Fibroblast of skin of back (primary cell): ENCODE measurements around the gene TTC39C. TPM values are rescaled to one million over a fixed set of nuclear protein-coding genes. Genes with fewer than 3 reads are reported as not detected.

Experiments
- DNase-seq: peaks from one replicate; pipeline ENCODE4 v3.0.0-alpha.2; 2013
- polyA plus RNA-seq, 2 experiments: library from polyadenylated mRNA; unstranded; fragments of 120-200 nt; gene quantifications; one replicate each; pipeline ENCODE4 v1.2.1, GENCODE V29; 2013; ENCODE audit not compliant: insufficient read length in 2 of 2

TTC39C gene
- polyA plus RNA-seq (2013, experiment 1 of 2; ENCODE audit: insufficient read length): 6.2 TPM
- 12.6 TPM for polyA plus RNA-seq (2013, experiment 2 of 2; ENCODE audit: insufficient read length)

DNA sequence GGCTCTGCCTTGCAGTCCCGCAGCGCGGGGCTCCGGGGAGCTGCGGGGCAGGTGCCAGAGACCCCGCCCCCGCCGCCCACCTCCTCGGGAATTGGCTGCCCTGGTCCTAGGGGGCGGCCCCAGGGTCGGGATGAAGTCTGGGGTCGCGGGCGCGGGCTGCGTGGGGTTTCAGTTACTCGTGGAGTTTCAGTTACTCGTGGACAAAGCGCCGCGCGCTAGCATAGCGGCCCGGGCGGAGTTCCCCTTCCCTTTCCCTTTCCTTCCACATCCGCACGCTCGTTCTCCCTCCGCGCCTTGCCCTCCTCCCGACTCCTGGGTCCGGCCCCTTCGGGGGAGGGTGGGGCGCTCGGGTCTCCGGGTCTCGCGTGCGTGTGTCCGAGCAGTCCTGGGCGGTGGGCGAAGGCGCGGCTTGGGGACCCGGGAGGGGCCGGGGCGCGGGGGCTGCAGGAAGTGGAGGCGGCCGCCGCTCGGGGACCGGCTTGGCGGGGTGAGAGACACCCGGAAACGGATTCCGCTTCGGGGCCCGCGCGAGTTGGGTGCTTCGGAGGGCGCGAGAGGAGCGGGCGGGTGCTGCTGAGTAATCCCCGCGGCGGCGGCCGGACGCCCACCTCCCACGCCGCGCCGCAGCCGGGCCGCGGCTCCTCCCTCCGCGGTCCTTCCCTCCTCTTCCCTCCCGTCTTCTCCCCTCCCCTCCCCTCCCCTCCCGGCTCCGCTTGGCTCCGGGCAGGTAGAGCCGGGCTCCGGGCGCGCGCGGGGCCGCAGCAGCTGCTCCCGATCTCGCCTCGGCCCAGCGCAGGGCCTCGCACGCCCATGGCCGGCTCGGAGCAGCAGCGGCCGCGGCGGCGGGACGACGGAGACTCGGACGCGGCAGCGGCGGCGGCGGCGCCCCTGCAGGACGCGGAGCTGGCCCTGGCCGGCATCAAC lies at the start of gene TTC39C:
Gene TTC39C, plus strand, starts transcription at position 693 of the 924 bp plus-strand sequence. Its CDS starts 118 bp downstream, at position 811.
- DNase-seq: peak; percentile 70

DNA sequence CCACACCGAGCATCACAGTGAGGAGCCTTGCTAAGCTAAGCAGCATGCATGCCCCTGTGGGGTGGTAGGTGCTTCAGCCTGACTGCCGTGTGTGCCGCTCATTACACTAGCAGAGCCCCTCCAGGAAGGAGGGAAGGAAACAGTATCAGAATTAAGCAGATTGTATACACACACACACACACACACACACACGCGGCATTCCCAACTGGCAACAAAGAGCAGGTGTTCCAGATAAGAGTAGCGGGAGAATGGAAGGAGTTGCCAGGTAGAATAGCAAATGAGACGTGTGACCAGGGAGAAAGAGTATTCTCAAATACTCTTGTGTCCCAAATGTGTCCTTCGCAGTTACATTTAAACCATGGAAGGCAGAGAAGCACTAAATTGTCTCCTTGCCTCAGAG lies 47.6 kb upstream of the TTC39C start:
- DNase-seq: no peak

DNA sequence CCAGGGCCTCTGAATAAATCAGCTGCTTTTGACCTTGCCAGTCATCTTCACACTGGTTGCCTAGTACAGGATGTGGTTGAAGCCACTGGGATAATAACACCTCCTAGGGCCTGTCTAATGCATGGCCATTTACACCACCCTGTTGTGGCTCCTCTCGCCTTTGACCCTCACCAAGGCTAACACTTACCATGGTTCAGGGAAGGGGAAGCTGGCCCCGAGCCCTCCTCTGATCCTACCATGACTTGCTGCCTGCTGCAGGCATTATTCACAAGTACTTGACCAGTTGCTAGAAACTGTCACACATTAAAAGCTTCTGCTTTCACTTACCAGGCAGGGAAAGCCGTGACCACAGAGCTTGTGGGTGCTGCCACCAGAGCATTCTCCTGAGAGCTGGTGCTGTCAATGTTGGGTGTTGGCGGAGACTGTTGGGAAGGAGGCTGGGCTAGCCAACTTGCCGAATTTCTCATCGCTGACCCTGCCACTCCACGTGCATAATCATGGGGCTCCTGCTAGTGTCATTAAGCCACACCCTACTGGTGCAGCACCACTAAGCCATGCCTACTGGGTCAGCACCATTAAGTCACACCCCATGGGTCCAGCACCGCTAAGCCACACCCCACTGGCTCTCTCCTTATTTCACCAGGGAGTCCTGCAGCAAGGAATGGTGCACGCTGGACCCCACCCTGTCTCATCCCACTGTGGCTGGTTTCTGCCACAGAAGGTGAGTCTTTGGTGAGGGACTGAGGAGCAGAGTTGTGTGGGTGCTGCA lies 47.0 kb upstream of the TTC39C start:
- DNase-seq: no peak

- no peak for DNase-seq
These were observed 45.6 kb upstream of the TTC39C start for GRCh38 chr18:23968638-23969604.

DNA sequence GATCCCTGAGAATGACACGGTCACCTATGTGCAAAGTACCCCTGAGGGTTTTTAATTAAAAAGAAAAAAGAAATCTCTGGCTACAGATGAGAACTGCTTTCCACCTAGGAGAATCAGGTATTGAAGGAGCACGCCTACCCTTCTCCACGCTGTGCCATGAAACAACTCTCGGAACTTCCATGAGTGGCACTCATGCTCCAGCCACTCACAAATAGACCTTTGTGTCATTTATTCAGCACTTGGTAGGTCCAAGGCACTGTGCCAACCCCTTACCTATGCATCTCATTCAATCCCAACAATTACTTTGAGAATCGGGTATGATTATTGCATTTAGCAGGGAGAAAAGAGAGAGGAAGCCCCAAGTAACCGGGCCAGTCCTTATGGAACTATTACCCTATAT lies 44.9 kb upstream of the TTC39C start:
- no peak for DNase-seq

DNA sequence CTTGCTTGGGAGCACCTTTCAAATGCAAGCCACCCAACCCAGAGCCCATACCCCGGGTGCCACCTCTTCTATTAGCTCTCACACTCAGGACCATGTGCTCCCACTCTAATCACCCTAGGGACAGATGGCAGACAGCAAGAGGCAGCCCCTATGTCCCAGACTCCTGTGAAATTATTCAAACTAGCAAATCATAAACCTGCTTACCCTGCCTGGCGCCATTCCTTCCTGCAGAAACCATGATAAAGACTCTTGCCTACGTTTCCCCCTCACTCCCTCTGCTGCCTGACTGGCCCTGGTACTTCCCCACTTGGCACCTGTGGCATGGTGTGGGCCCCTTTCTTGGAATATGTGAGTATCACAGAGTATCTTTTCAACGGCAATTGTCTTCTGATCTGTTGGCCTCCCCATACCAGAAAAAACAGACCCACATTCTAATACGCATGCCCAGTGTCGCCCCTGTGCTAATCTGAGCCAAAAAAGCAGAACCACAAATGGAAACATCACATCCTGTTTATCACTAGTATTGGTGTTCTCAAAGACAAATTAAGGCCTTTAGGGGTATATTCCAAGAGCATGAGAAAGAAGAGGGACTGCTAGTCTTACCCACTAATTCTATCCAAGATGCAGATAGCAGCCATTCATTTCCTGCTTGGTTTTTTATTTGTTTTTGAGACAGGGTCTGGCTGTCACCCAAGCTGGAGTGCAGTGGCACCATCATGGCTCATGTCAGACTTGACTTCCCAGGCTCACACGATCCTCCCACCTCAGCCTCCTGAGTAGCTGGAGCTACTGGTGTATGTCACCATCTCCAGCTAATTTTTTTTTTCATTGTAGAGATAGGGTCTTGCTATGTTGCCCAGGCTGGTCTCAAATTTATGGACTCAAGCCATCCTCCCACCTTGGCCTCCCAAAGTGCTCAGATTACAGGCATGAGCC lies 44.1 kb upstream of the TTC39C start:
- DNase-seq: no peak

DNA sequence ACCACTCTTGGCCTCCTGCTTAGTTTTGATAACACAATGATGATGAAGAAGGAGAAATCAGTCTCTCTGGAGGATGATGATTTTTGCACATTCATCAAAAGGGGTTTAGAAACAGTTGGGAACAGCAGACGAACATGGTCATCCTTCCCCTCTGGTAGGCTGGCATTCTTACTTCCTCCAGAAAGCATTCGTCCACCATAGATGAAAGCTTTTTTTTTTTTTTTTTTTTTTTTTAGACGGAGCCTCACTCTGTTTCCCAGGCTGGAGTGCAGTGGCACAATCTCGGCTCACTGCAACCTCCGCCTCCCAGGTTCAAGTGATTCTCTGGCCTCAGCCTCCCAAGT lies 43.5 kb upstream of the TTC39C start:
- DNase-seq: no peak

GRCh38 chr18:23971666-23972230 lies 42.8 kb upstream of the TTC39C start:
- no peak for DNase-seq

- DNase-seq: no peak
These were observed 42.1 kb upstream of the TTC39C start for GRCh38 chr18:23972453-23972852.

DNA sequence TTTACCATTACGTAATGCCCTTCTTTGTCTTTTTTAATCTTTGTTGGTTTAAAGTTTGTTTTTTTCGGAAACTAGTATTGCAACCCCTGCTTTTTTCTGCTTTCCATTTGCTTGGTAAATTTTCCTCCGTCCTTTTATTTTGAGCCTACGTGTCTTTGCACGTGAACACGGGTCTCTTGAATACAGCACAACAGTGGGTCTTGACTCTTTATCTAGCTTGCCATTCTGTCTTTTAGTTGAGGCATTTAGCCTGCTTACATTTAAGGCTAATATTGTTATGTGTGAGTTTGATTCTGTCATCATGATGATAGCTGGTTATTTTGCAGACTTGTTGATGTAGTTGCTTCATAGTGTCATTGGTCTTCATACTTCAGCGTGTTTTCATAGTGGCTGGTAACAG lies 37.5 kb upstream of the TTC39C start:
- no peak for DNase-seq

GRCh38 chr18:23977719-23978483 lies 36.7 kb upstream of the TTC39C start:
- no peak for DNase-seq

DNA sequence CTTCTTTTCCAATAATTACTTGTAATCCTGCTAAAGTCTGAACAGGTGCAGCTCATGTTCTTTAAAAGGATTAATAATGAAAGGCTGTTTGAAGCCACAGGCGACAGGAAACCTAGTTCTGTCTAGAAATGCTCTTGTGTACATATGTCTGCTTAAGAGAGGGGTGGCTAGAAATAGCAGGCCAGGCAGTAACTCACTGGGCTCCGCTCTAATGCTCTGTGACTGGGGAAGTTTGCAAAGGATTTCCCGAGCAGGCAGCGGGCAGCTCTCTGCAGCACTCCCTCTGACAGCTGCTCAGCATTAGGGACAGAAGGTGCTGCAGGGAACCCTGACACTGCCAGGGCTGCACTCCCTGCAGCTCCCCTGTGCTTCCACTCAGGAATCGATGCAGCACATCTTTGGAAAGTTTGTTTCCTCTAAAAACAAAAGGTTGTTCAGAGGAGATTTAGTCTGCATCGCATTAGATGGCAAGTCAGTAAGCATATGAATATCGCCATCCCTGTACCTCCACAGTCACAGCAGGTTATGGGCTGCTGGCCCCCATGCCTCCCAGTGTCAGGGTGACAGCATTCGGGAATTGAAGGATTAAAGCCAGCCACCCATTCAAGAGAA lies 33.1 kb upstream of the TTC39C start:
- DNase-seq: no peak

DNA sequence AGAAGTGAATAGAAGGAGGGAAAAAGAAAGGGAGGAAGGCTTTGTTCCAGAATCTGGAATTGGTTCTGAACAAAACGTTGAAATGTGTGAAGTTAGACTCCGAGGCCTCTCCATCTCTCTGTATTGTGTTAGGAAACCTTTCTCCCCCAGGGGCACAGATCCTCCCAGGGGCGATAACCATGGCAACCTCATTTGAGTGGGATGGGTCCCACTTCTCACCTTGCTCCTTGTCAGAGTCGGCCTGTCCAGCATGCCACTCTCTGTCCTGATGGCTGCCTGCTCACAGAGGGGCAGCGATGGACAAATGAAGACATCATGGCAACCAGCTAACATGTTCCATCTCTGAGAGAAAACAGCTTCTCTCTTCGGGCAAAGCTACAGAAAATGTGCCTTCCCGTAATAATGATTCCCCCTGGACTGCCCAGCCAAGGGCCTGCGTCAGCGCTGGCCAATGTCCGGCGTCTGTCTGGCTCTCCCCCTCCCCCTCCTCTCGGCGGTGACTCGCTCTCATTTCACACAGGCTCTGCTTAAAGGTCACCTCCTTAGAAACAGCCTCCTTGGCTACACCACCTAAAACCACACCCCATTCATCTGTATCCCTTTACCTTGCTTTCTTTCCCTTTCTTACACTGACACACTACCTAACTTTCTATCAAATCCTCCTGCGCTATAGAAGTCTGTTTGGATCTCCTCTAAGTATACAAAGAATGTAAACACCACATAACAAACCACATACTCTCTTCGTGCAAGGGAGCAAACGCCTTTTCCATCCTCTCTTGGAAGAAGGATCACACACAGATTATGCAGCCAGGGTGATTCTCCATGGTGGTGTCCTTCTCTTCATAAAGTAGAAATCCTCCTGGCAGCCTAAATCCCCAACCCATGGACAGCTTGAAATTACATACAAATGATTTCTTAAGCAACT lies 32.1 kb upstream of the TTC39C start:
- peak; percentile 47 for DNase-seq

- DNase-seq: no peak
These were observed 31.4 kb upstream of the TTC39C start for GRCh38 chr18:23983112-23983511.

DNA sequence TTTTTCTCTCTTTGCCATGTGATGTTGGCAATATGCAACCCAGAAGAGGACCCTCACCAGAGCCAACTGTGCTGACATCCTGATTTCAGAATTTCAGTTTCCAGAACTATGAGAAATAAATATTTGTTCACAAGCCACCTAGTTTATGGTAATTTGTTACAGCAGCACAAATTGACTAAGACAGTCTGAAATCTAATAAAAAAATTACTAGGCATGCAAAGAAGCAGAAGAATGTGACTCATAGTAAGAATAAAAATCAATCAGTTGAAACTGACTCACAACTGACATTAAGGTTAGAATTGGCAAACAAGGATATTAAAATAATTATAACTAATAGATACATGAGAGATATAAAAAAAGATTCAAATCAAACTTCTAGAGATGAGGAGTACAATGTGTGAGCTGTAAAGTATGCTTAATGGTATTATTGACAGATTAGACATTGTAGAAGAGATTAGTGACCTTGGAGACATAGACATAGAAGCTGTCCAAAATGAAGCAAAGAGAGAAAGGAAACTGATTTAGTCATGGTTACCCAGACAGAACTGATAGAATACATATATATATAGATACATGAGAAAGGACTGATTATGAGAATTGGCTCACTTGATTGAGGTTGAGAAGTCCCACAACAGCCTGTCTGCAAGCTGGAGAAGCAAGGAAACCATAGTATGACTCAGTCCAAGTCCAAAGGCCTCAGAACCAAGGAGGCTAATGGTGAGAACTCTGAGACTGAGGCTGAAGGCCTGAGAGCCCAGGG lies 27.8 kb upstream of the TTC39C start:
- no peak for DNase-seq

DNA sequence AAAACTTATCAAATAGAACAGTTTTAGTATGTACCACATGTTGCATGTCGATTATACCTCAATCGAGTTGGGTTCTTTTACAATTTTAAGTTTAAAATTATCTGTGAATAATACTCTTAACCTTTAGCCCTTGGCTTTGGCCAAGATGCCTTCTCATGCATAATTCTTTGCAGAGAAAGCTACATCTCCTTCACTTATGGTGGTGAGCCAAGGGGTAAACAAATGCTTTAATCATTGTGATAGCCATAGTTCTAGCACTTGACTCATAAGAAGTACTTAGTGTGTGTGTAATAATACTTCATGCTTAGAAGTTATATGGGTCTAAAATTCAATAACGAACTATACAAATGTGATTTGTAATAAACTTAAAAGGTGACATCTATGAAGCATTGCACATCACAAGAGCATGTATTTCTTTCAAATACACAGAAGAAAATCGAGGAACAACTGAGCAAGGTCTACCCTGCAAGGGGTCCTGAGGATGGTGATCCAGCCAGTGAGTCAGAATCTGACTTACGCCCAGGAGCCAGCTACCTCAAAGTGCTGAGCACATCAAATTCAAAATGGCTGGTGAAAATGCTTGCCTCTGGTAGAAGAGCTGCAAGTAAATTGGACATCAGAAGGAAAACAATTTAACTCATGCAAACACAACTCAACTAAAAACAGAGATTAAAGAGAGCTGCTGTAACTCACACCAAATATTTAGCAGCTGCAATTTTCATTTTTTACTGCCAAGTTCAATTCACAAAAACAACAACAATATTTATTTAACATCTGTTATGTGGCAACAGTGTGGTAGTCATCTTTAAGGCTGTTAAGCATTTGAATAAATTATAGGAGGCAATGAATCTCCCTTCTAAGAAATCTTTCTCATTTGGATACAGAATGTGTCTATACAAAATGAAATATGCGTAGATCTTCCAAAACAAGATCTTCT lies 23.8 kb upstream of the TTC39C start:
- DNase-seq: no peak
